NCI-H2107 (cell line): ENCODE data around the gene CAMSAP1.

Source experiments
- DNase-seq: peaks from one replicate; lab custom pipeline; 2025; lab: John Stamatoyannopoulos, UW

The CAMSAP1 gene

GRCh38 chr9:135880438-135880837 is 26.9 kb downstream of the CAMSAP1 start:
- no peak for DNase-seq

- no peak for DNase-seq
These were observed 27.7 kb downstream of the CAMSAP1 start for GRCh38 chr9:135879619-135880018.

- no peak for DNase-seq
These were observed 28.1 kb downstream of the CAMSAP1 start for GRCh38 chr9:135879237-135879601.

GRCh38 chr9:135878528-135879236 is 28.7 kb downstream of the CAMSAP1 start:
- DNase-seq, result no peak

- no peak for DNase-seq
These were observed 29.4 kb downstream of the CAMSAP1 start for GRCh38 chr9:135877791-135878527.

GRCh38 chr9:135876936-135877335 is 30.4 kb downstream of the CAMSAP1 start:
- no peak for DNase-seq

GRCh38 chr9:135874859-135875258 is 32.5 kb downstream of the CAMSAP1 start:
- no peak for DNase-seq

- DNase-seq, result no peak
These were observed 37.4 kb downstream of the CAMSAP1 start for GRCh38 chr9:135869909-135870308.

- DNase-seq, result no peak
These were observed 41.8 kb downstream of the CAMSAP1 start for GRCh38 chr9:135865531-135865930.

GRCh38 chr9:135864447-135865049 is 42.8 kb downstream of the CAMSAP1 start:
- peak; percentile 28 for DNase-seq

- no peak for DNase-seq
These were observed 44.5 kb downstream of the CAMSAP1 start for GRCh38 chr9:135862809-135863208.

- DNase-seq, result no peak
These were observed 48.7 kb downstream of the CAMSAP1 start for GRCh38 chr9:135858491-135859185.

- DNase-seq, result no peak
These were observed 49.5 kb downstream of the CAMSAP1 start for GRCh38 chr9:135857843-135858242.

- no peak for DNase-seq
These were observed 50.0 kb downstream of the CAMSAP1 start for GRCh38 chr9:135857371-135857786.

- no peak for DNase-seq
These were observed 55.6 kb downstream of the CAMSAP1 start for GRCh38 chr9:135851748-135852147.

GRCh38 chr9:135850737-135851136 is 56.6 kb downstream of the CAMSAP1 start:
- DNase-seq, result no peak

GRCh38 chr9:135849181-135849580 is 58.2 kb downstream of the CAMSAP1 start:
- DNase-seq, result no peak

- DNase-seq, result no peak
These were observed 58.9 kb downstream of the CAMSAP1 start for GRCh38 chr9:135848341-135849047.

- DNase-seq, result no peak
These were observed 59.5 kb downstream of the CAMSAP1 start for GRCh38 chr9:135847833-135848232.

- no peak for DNase-seq
These were observed 66.8 kb downstream of the CAMSAP1 start for GRCh38 chr9:135840539-135840938.

- DNase-seq, result no peak
These were observed 67.2 kb downstream of the CAMSAP1 start for GRCh38 chr9:135840107-135840506.

- DNase-seq, result no peak
These were observed 67.8 kb downstream of the CAMSAP1 start for GRCh38 chr9:135839516-135839915.
